ENCODE results near the gene ZNF441. TPM values are rescaled to one million over a fixed set of nuclear protein-coding genes. Genes with fewer than 3 reads are reported as not detected.

ZNF441 gene
- total RNA-seq, 4 donors from 2014 or later = 2.6 to 12.8 (median 4.6) TPM

- ATAC-seq (ENCODE audit: low FRiP score) = peak; percentile 99
Measured at GRCh38 chr19:11798391-11799330, 31.9 kb downstream of the ZNF441 start, which contains the start of gene ZNF491. Gene ZNF491 (plus strand): TSS chr19:11798523. CDS start chr19:11805954, 7,431 bp downstream.

GRCh38 chr19:11806354-11807098, 39.7 kb downstream of the ZNF441 start:
- no peak for TF ChIP-seq CTCF (IDR thresholded peaks at IDR 0.05)
- no peak for DNase-seq (ENCODE audit: low spot score)
- no peak for ATAC-seq (ENCODE audit: low FRiP score)

More at GRCh38 chr19:11798391-11799330, 31.9 kb downstream of the ZNF441 start, which contains the start of gene ZNF491:
- DNase-seq (ENCODE audit: low spot score) = peak; percentile 84
- TF ChIP-seq CTCF (IDR thresholded peaks at IDR 0.05) = no peak

GRCh38 chr19:11807099-11807380, 40.2 kb downstream of the ZNF441 start:
- TF ChIP-seq CTCF (IDR thresholded peaks at IDR 0.05) = no peak
- DNase-seq (ENCODE audit: low spot score) (no peak), ATAC-seq (ENCODE audit: low FRiP score) (no peak)

GRCh38 chr19:11813703-11814028, 46.9 kb downstream of the ZNF441 start:
- no peak for TF ChIP-seq CTCF (IDR thresholded peaks at IDR 0.05)
- ATAC-seq (ENCODE audit: low FRiP score) (peak; percentile 52), DNase-seq (ENCODE audit: low spot score) (no peak)

DNA sequence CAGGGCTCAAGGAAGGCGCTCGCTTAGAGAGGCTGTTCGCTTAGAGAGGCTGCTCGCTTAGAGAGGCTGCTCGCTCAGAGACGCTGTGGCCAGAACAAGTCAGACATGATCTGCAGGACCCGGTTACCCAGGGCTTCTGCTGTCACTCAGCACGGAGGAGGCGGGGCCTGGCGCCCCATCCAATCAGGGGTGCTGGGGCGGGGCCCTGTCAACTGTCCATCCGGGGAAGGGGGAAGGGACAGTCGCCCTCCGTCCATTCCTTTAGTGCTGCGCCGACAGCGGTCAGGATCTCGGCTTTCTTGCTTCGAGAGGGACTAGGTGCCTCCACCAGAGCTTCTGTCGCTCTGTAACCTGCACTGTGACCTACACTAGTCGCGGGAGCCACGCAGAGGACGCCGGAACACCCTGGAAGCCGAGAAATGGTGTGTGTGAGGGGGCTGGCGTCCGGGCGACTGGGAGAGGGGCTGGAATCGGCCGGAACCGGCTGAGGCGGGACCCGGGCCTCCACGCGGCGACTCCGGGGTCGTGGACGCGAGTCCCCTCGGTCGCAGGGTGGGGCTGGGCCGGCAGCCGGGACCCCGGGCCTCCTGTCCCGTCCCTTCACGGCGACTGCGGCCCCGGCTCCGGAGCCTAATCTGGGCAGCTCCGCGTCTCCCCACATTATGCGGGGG, 47.4 kb downstream of the ZNF441 start, which contains the start of gene ZNF440:
Gene ZNF440, plus strand, starts transcription at position 245 of the 671 bp plus-strand sequence. Its CDS starts 175 bp downstream, at position 420.
- no peak for TF ChIP-seq CTCF (IDR thresholded peaks at IDR 0.05)
- peak; percentile 99 for ATAC-seq (ENCODE audit: low FRiP score)
- DNase-seq (ENCODE audit: low spot score) = peak; percentile 89

GRCh38 chr19:11814700-11815035, 47.9 kb downstream of the ZNF441 start:
- no peak for DNase-seq (ENCODE audit: low spot score)
- TF ChIP-seq CTCF (IDR thresholded peaks at IDR 0.05) = no peak
- ATAC-seq (ENCODE audit: low FRiP score) = peak; percentile 19
